ENCODE measurements around the gene CNTNAP2. TPM values are rescaled to one million over a fixed set of nuclear protein-coding genes. Genes with fewer than 3 reads are reported as not detected.

Gene CNTNAP2
- total RNA-seq, 2 experiments from 2014 or later = 0.19 to 0.22 TPM

- Mint-ChIP-seq H3K27ac (no peak overlapping the region), H3K36me3 (no peaks in the 10 kb centered on the region), H3K4me3 (no peak overlapping the region), H3K27me3 (no peaks in the 10 kb centered on the region), H3K9me3 (no peaks in the 10 kb centered on the region), H3K4me1 (no peaks in the 10 kb centered on the region)
- DNase-seq = no peak
These were observed 1490.7 kb downstream of the CNTNAP2 start for GRCh38 chr7:147607157-147607800.

- Mint-ChIP-seq H3K27ac (no peak overlapping the region), H3K4me3 (no peak overlapping the region), H3K9me3 (peaks cover 1% of the 10 kb centered on the region), H3K27me3 (no peaks in the 10 kb centered on the region), H3K4me1 (no peaks in the 10 kb centered on the region), H3K36me3 (no peaks in the 10 kb centered on the region)
- DNase-seq = no peak
These were observed 1494.8 kb downstream of the CNTNAP2 start for GRCh38 chr7:147611431-147611830.

- H3K36me3 Mint-ChIP-seq = no peaks in the 10 kb centered on the region
- peaks cover 4% of the 10 kb centered on the region for H3K9me3 Mint-ChIP-seq
- no peak overlapping the region for H3K4me3 Mint-ChIP-seq
- H3K27me3 Mint-ChIP-seq = no peaks in the 10 kb centered on the region
- no peak overlapping the region for H3K27ac Mint-ChIP-seq
- H3K4me1 Mint-ChIP-seq = no peaks in the 10 kb centered on the region
- DNase-seq = no peak
These were observed 1518.7 kb downstream of the CNTNAP2 start for GRCh38 chr7:147635288-147635687.

GRCh38 chr7:147636553-147636952 is 1520.0 kb downstream of the CNTNAP2 start:
- no peak for DNase-seq
- Mint-ChIP-seq H3K4me1 (no peaks in the 10 kb centered on the region), H3K9me3 (peaks cover 7% of the 10 kb centered on the region), H3K27ac (no peak overlapping the region), H3K4me3 (no peak overlapping the region), H3K36me3 (no peaks in the 10 kb centered on the region), H3K27me3 (no peaks in the 10 kb centered on the region)

GRCh38 chr7:147638566-147638965 is 1522.0 kb downstream of the CNTNAP2 start:
- H3K9me3 Mint-ChIP-seq = peaks cover 8% of the 10 kb centered on the region
- DNase-seq = no peak

GRCh38 chr7:147639037-147639436 is 1522.4 kb downstream of the CNTNAP2 start:
- Mint-ChIP-seq H3K27ac (no peak overlapping the region), H3K4me3 (no peak overlapping the region), H3K9me3 (peaks cover 8% of the 10 kb centered on the region), H3K36me3 (no peaks in the 10 kb centered on the region), H3K4me1 (no peaks in the 10 kb centered on the region), H3K27me3 (no peaks in the 10 kb centered on the region)
- no peak for DNase-seq

More at GRCh38 chr7:147638566-147638965, 1522.0 kb downstream of the CNTNAP2 start:
- Mint-ChIP-seq H3K36me3 (no peaks in the 10 kb centered on the region), H3K4me1 (no peaks in the 10 kb centered on the region), H3K27me3 (no peaks in the 10 kb centered on the region), H3K4me3 (no peak overlapping the region), H3K27ac (no peak overlapping the region)

GRCh38 chr7:147639751-147640150 is 1523.2 kb downstream of the CNTNAP2 start:
- H3K4me1 Mint-ChIP-seq = no peaks in the 10 kb centered on the region
- H3K27me3 Mint-ChIP-seq = no peaks in the 10 kb centered on the region
- H3K4me3 Mint-ChIP-seq = no peak overlapping the region
- peaks cover 8% of the 10 kb centered on the region for H3K9me3 Mint-ChIP-seq
- H3K27ac Mint-ChIP-seq = no peak overlapping the region
- no peaks in the 10 kb centered on the region for H3K36me3 Mint-ChIP-seq
- DNase-seq = no peak

GRCh38 chr7:147640821-147641220 is 1524.2 kb downstream of the CNTNAP2 start:
- Mint-ChIP-seq H3K4me3 (no peak overlapping the region), H3K27me3 (no peaks in the 10 kb centered on the region), H3K9me3 (peaks cover 10% of the 10 kb centered on the region), H3K4me1 (no peaks in the 10 kb centered on the region), H3K36me3 (no peaks in the 10 kb centered on the region), H3K27ac (no peak overlapping the region)
- DNase-seq = no peak

GRCh38 chr7:147646568-147646967 is 1530.0 kb downstream of the CNTNAP2 start:
- H3K4me3 Mint-ChIP-seq = no peak overlapping the region
- no peak for DNase-seq
- H3K9me3 Mint-ChIP-seq = peaks cover 5% of the 10 kb centered on the region
- no peaks in the 10 kb centered on the region for H3K36me3 Mint-ChIP-seq
- no peak overlapping the region for H3K27ac Mint-ChIP-seq
- no peaks in the 10 kb centered on the region for H3K4me1 Mint-ChIP-seq
- no peaks in the 10 kb centered on the region for H3K27me3 Mint-ChIP-seq

GRCh38 chr7:147650991-147651390 is 1534.4 kb downstream of the CNTNAP2 start:
- H3K4me3 Mint-ChIP-seq = no peak overlapping the region
- DNase-seq = no peak
- H3K36me3 Mint-ChIP-seq = no peaks in the 10 kb centered on the region
- H3K27ac Mint-ChIP-seq = no peak overlapping the region
- no peaks in the 10 kb centered on the region for H3K27me3 Mint-ChIP-seq
- H3K9me3 Mint-ChIP-seq = peaks cover 2% of the 10 kb centered on the region
- H3K4me1 Mint-ChIP-seq = no peaks in the 10 kb centered on the region

- DNase-seq = no peak
- Mint-ChIP-seq H3K36me3 (no peaks in the 10 kb centered on the region), H3K27ac (no peak overlapping the region), H3K4me1 (no peaks in the 10 kb centered on the region), H3K9me3 (peaks cover 2% of the 10 kb centered on the region), H3K27me3 (no peaks in the 10 kb centered on the region), H3K4me3 (no peak overlapping the region)
These were observed 1535.0 kb downstream of the CNTNAP2 start for GRCh38 chr7:147651601-147652000.

- DNase-seq = no peak
- H3K9me3 Mint-ChIP-seq = peaks cover 6% of the 10 kb centered on the region
- no peaks in the 10 kb centered on the region for H3K4me1 Mint-ChIP-seq
- H3K27ac Mint-ChIP-seq = no peak overlapping the region
- H3K27me3 Mint-ChIP-seq = no peaks in the 10 kb centered on the region
- no peak overlapping the region for H3K4me3 Mint-ChIP-seq
- H3K36me3 Mint-ChIP-seq = no peaks in the 10 kb centered on the region
These were observed 1536.9 kb downstream of the CNTNAP2 start for GRCh38 chr7:147653456-147653855.

GRCh38 chr7:147658392-147658967 is 1541.9 kb downstream of the CNTNAP2 start:
- Mint-ChIP-seq H3K27ac (no peak overlapping the region), H3K27me3 (no peaks in the 10 kb centered on the region), H3K4me3 (no peak overlapping the region), H3K9me3 (peaks cover 6% of the 10 kb centered on the region), H3K4me1 (no peaks in the 10 kb centered on the region), H3K36me3 (no peaks in the 10 kb centered on the region)
- no peak for DNase-seq

GRCh38 chr7:147659036-147659995 is 1542.7 kb downstream of the CNTNAP2 start:
- H3K36me3 Mint-ChIP-seq = no peaks in the 10 kb centered on the region
- H3K4me3 Mint-ChIP-seq = no peak overlapping the region

GRCh38 chr7:147664541-147664940 is 1547.9 kb downstream of the CNTNAP2 start:
- H3K9me3 Mint-ChIP-seq = peaks cover 2% of the 10 kb centered on the region
- no peaks in the 10 kb centered on the region for H3K36me3 Mint-ChIP-seq
- H3K27me3 Mint-ChIP-seq = no peaks in the 10 kb centered on the region
- H3K27ac Mint-ChIP-seq = no peak overlapping the region
- no peaks in the 10 kb centered on the region for H3K4me1 Mint-ChIP-seq
- no peak overlapping the region for H3K4me3 Mint-ChIP-seq
- no peak for DNase-seq

More at GRCh38 chr7:147659036-147659995, 1542.7 kb downstream of the CNTNAP2 start:
- Mint-ChIP-seq H3K4me1 (no peaks in the 10 kb centered on the region), H3K27ac (no peak overlapping the region), H3K9me3 (peaks cover 6% of the 10 kb centered on the region), H3K27me3 (no peaks in the 10 kb centered on the region)
- DNase-seq = no peak

Data from activated naive CD8-positive, alpha-beta T cell treated with anti-CD3 and anti-CD28 coated beads for 36 hours (primary cell).